Eye (tissue), 1 donor: ENCODE results near the gene RNF149.
"Not testable (repeated sequence)": the region's sequence is repeated elsewhere in the genome, so short reads cannot be mapped to it uniquely, and the experiment has no call there.

Source experiments
- DNase-seq: peaks from one replicate; pipeline ENCODE4 v3.0.0-alpha.2; 2015

Gene RNF149

DNA sequence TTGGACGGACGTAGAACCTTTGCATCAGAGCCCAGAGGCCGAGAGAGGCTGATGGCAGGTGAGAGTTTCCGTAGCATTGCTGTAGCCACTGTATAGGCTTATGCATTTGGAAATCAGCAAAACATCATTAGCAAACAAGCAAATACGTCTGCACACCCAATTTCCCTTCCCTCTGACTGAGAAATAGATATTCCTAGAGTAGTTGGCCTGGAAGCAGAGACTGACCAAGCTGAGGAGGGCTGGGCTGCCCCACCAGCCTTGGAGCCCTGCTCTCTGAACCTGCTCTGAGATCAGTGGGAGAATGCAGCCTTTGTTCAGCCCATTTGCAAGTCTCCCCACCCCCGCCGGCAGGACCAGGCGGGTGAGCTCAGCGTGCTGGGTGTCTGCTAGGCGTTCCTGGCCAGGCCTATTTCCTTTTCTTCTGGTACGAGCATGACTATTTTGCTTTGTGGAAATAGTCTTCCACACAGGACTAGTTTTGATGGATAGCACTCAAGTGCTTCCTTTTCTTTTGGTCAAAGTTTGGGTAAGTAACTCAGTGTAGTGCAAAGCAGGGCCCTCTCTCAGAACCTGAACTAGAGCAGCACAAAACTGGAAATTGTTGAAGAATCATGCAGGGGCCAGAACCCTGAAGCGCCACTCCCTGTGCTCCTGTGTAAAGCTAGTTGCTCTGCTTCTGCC lies 21.9 kb upstream of the RNF149 start:
- DNase-seq, result no peak

GRCh38 chr2:101329026-101329425 lies 20.5 kb upstream of the RNF149 start:
- DNase-seq, result no peak

DNA sequence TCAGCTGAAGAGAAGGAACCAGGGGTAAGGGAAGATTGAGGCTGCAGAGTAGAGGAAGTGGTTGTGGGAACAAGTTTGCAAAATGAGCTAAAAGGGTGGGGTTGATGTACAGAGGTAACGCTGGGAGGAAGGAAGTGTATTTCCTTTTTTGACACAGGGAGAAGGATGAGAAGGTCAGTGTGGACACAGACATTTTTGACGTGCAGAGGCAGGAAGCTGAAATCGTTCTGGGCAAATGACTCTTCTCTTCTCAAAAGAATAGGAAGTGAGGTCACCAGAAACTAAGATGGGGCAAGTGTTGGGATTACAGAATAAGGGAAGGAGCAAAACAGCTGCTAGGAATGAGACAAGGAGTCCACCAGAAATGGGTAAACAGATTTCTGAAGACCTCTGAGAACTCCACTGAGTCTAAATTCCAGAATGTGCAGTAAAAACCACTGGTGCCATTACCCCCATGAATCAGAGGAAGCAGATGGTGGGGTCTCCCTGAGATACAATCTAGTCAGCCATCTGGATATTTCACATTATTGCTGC lies 20.0 kb upstream of the RNF149 start:
- DNase-seq, result no peak

GRCh38 chr2:101327863-101328394 lies 19.4 kb upstream of the RNF149 start:
- peak; percentile 58 for DNase-seq

DNA sequence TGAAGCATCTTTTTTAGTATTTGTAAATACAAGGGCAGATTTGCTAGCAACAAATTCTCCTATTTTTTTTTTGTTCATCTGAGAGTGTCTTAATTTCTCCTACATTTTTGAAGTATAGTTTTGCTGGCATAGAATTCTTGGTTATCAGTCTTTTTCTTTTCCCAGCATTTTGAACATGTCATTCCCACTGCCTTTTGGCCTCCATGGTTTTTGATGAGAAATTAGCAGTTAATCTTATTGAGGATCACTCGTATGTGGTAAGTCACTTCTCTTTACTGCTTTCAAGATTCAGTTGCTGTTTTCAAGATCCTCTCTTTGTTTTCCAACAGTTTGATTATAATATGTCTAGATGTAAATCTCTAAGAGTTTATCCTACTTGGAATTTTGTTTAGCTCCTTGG lies 16.9 kb upstream of the RNF149 start:
- DNase-seq, result no peak

GRCh38 chr2:101316568-101316967 lies 8.1 kb upstream of the RNF149 start:
- not testable (repeated sequence) for DNase-seq

DNA sequence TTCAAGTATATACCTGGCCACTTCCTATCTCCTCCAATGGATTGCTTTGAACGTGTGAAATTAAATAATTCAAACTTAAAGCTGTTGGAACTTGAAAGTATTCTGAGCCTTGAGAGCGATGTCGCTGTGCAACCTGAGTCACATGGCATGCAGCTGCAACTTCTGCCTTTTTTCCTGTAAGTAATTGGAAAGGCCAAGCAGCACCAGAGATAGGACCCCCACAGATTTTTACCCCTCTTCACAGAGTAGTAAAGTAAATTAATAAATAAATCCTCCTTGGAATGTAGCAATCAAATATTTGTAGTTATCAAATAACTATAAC lies 3.2 kb upstream of the RNF149 start:
- DNase-seq, result no peak

DNA sequence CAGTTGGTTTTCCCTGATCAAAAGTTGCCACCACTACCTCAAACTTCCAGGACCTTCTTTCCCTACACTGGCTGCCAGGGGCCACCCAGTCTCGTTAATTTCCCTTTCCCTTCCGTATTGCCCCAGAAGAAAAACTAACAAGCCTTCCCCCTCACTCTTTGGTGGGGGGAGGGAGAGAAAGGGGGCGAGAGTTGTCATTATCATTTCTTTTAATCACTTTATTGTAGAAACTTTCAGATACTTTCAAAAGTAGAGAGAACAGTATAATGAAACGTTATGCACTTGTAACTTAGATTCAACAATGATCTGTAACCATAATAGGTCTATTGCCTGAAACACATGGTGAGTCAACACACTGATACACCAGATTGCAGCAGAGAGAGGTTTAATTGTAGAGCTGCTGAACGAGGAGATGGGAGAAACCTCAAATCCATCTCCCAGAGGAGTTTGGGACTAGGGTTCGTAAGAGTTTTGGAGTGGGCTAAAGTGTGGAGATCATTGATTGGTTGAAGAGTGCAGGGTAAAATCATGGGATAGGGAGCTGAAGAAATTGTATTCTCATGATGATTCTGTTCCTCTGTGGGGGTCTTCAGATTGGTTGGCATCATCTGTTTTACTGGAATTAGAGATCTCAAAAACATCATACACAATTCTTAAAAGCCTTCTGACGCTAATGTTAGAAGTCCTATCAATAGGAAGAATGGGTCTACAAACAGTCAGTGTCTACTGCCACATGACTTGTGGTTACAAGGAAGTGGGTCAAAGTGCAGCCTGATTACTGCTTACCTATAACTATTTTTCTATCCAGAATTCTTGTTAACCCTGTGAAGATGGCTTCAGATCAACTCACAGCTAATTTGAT lies 2.6 kb upstream of the RNF149 start:
- DNase-seq, result no peak

GRCh38 chr2:101310090-101310833 lies 1.8 kb upstream of the RNF149 start:
- DNase-seq, result no peak

- DNase-seq, result no peak
These were observed 510 bp downstream of the RNF149 start for GRCh38 chr2:101307950-101308431.

DNA sequence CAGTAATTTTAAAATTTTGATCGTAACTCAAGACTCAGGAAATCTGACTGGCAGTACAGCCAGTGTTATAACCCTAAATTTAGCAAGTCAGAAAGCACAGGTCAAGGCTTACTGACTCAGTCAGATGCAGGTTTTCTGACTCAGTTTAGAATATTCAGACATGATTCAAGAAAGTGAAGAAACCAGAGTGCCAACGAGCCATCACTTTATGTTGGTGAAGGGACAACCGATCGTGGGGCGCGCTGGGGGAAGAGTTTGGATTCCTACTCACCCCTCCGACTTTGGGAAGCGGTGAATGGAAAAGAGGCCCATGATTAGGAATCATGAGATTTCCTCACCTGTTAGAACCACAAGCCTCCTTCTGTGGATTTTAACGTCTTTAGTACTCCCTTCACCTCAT lies 998 bp downstream of the RNF149 start:
- DNase-seq, result no peak

DNA sequence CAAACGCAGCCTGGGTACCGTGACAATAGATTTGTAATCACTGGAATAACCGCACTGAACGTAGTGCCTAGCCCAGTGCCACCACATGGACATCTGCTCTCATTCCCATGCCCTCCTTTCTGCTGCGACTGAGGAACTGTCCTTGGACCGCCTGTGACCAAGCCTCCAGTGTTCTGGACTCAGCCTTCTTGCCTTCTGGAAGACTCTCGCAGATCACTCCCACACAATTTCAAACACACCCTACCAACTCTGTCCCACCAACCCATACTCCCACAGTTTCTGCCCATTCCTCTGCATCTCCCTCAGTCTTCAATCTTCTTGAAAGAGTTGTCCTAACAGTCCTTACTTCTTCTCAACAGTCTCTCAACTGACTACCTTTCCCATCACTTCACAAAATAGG lies 2.1 kb downstream of the RNF149 start:
- no peak for DNase-seq

- DNase-seq, result no peak
These were observed 2.9 kb downstream of the RNF149 start for GRCh38 chr2:101305492-101306078.

- no peak for DNase-seq
These were observed 3.5 kb downstream of the RNF149 start for GRCh38 chr2:101305035-101305434.

DNA sequence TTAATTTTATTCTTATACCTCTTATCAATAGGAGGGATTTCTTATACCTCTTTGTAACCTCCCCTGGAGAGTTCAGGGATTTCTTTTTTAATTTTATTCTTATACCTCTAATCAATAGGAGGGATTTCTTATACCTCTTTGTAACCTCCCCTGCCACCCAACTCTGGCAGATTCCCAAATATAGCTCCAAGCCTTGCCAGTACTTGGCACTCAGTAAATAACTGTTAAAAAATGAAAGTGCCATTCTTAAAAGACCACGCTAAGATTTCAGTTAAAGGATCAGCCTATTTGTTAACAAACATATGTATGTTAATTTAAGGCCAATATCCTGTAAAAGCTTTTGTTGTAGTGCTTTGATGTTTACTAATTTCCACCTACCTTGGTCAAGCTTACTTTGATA lies 4.8 kb downstream of the RNF149 start:
- no peak for DNase-seq

GRCh38 chr2:101302016-101302415 lies 6.5 kb downstream of the RNF149 start:
- DNase-seq, result no peak

DNA sequence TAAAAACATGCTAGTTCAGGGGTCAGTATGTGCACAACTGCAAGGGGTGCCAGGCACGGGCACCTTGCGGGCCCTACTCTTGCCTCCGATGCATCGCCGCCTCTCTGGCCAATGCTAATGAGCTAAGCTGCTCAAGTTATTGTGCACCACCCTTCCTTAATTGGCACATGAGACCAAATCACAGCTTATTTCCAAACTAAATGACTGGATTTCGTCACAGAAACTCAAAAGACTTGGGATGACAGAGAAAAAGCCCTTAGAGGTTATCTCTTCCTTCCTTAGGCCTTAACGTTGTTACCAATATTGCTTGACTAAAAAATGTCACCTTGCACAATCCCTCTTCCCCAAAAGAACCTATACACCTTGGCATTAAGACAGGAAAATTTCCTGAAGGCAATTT lies 7.7 kb downstream of the RNF149 start:
- no peak for DNase-seq

- DNase-seq, result no peak
These were observed 8.3 kb downstream of the RNF149 start for GRCh38 chr2:101300164-101300563.

- no peak for DNase-seq
These were observed 8.9 kb downstream of the RNF149 start for GRCh38 chr2:101299604-101300003.

- DNase-seq, result no peak
These were observed 11.1 kb downstream of the RNF149 start for GRCh38 chr2:101297383-101297782.

- no peak for DNase-seq
These were observed 12.1 kb downstream of the RNF149 start for GRCh38 chr2:101296371-101296770.

GRCh38 chr2:101295895-101296294 lies 12.6 kb downstream of the RNF149 start:
- DNase-seq, result no peak

DNA sequence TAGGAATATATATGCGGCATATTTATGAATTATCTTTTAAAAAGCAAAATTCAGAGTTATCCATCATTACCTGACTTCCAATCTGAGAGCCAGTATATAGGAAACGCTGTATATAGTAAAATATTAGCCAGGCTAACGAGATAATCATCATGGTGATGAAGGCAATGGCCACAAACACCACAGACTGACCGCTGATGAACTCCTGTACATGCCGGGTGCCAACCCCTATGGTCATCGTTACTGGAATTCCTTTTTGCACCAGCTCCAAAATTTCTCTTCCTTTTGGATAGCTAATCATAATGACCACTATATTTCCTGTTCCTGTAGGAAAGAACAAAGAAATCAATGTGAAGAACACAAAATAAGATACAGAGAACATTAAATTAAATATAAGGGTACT lies 13.6 kb downstream of the RNF149 start:
- no peak for DNase-seq
